SK-N-SH (cell line): ENCODE data around the gene SRPRA. TPM values are rescaled to one million over a fixed set of nuclear protein-coding genes. Genes with fewer than 3 reads are reported as not detected.

ENCODE experiments used
- CTCF ChIA-PET: fragments of 300-600, 350-600 bp; formaldehyde crosslinking; extraction: SDS; loops from one replicate; lab custom pipeline; 2021; lab: Yijun Ruan, JAX
- POLR2A ChIA-PET: fragments of 350-600 bp; sonication (Branson Sonifier 250); formaldehyde crosslinking; extraction: SDS; loops from one replicate; lab custom pipeline; 2020; ENCODE audit warnings: antibody characterized with exemption, inconsistent platforms; lab: Yijun Ruan, JAX
- DNase-seq: peaks from one replicate; pipeline ENCODE4 v3.0.0; 2012
- H2AFZ ChIP-seq: fragments of 200-600 bp; sonication (generic); 2 replicates; pipeline ENCODE4 v1.8.1; 2016; ENCODE audit warnings: antibody characterized with exemption, mild to moderate bottlenecking, low read depth
- H3F3A ChIP-seq: fragments of 200-600 bp; sonication (generic); replicated peaks from 2 replicates; pipeline ENCODE3; 2016; ENCODE audit warnings: antibody characterized with exemption, mild to moderate bottlenecking; ENCODE audit not compliant: insufficient read depth
- H3K27ac ChIP-seq, 2 experiments: fragments of 200-500 bp in 1 of 2; fragments of 200-600 bp in 1 of 2; sonication (Bioruptor generic) in 1 of 2; sonication (generic), shearing (Covaris generic) in 1 of 2; 2 replicates each; pipeline versions ENCODE4 v1.5.1 to v1.6.1; 2014 to 2016; ENCODE audit warnings: low read depth in 2 of 2, inconsistent platforms in 1 of 2, low read length in 1 of 2, mild to moderate bottlenecking in 1 of 2, mixed read lengths in 1 of 2
- H3K27me3 ChIP-seq: fragments of 200-600 bp; sonication (generic), shearing (Covaris generic); 2 replicates; pipeline ENCODE4 v1.6.1; 2016; ENCODE audit warnings: mixed run types; ENCODE audit not compliant: insufficient read depth
- H3K36me3 ChIP-seq, 2 experiments: fragments of 200-500 bp in 1 of 2; fragments of 200-600 bp in 1 of 2; sonication (Bioruptor generic) in 1 of 2; sonication (generic) in 1 of 2; replicated peaks in 1 of 2; 2 replicates each; pipeline versions ENCODE3 to v1.5.1; 2014 to 2016; ENCODE audit warnings: low read length in 1 of 2, mild to moderate bottlenecking in 1 of 2; ENCODE audit not compliant: insufficient read depth in 2 of 2, control insufficient read depth in 1 of 2
- H3K4me1 ChIP-seq, 2 experiments: fragments of 200-500 bp in 1 of 2; fragments of 200-600 bp in 1 of 2; sonication (Bioruptor generic) in 1 of 2; sonication (generic), shearing (Covaris generic) in 1 of 2; 2 replicates each; pipeline versions ENCODE4 v1.5.1 to v1.6.1; 2014 to 2016; ENCODE audit warnings: low read depth in 1 of 2, low read length in 1 of 2, mixed run types in 1 of 2; ENCODE audit not compliant: insufficient read depth in 2 of 2, control insufficient read depth in 1 of 2
- H3K4me2 ChIP-seq: fragments of 200-600 bp; sonication (generic), shearing (Covaris generic); 2 replicates; pipeline ENCODE4 v1.6.1; 2017; ENCODE audit warnings: mixed run types
- H3K4me3 ChIP-seq, 2 experiments: fragments of 200-500 bp in 1 of 2; fragments of 200-600 bp in 1 of 2; sonication (Bioruptor generic) in 1 of 2; sonication (generic), shearing (Covaris generic) in 1 of 2; 2 replicates each; pipeline versions ENCODE4 v1.5.1 to v1.8.1; 2014 to 2016; ENCODE audit warnings: low read depth in 2 of 2, inconsistent platforms in 1 of 2, low read length in 1 of 2, mild to moderate bottlenecking in 1 of 2, mixed read lengths in 1 of 2, moderate library complexity in 1 of 2
- H3K79me2 ChIP-seq: fragments of 200-600 bp; sonication (generic); 2 replicates; pipeline ENCODE4 v1.8.1; 2017; ENCODE audit warnings: mild to moderate bottlenecking; ENCODE audit not compliant: insufficient read depth
- H3K9ac ChIP-seq: fragments of 200-600 bp; sonication (generic); 2 replicates; pipeline ENCODE4 v1.6.1; 2017; ENCODE audit warnings: mixed run types
- H3K9me2 ChIP-seq: fragments of 200-600 bp; sonication (generic); 2 replicates; pipeline ENCODE4 v1.6.1; 2017; ENCODE audit warnings: mixed run types
- H3K9me3 ChIP-seq: fragments of 200-600 bp; sonication (generic); 2 replicates; pipeline ENCODE4 v1.6.1; 2017; ENCODE audit warnings: mixed run types, mild to moderate bottlenecking, moderate library complexity
- H4K20me1 ChIP-seq: fragments of 200-600 bp; sonication (generic); 2 replicates; pipeline ENCODE4 v1.6.1; 2017; ENCODE audit warnings: mild to moderate bottlenecking, mixed run types; ENCODE audit not compliant: insufficient read depth
- EZH2phosphoT487 ChIP-seq: fragments of 200-600 bp; sonication (generic); IDR thresholded peaks from 2 replicates; pipeline ENCODE4 v1.6.1; 2017; ENCODE audit warnings: low read depth, mixed run types, mild to moderate bottlenecking, antibody characterized with exemption, moderate library complexity, borderline replicate concordance
- FOSL2 ChIP-seq: IDR thresholded peaks from 2 replicates; pipeline ENCODE4 v1.4.0; 2012; ENCODE audit warnings: low read depth, mild to moderate bottlenecking, moderate library complexity, borderline replicate concordance
- FOXM1 ChIP-seq: IDR thresholded peaks from 2 replicates; pipeline ENCODE4 v1.4.0; 2012; ENCODE audit warnings: low read depth, mild to moderate bottlenecking
- GABPA ChIP-seq: IDR thresholded peaks from 2 replicates; pipeline ENCODE4 v1.4.0; 2012; ENCODE audit warnings: low read depth, mild to moderate bottlenecking
- MEF2A ChIP-seq: IDR thresholded peaks from 2 replicates; pipeline ENCODE4 v1.4.0; 2012; ENCODE audit warnings: low read depth, borderline replicate concordance
- NRF1 ChIP-seq: IDR thresholded peaks from 2 replicates; pipeline ENCODE4 v1.6.1; 2012; ENCODE audit warnings: low read depth, mild to moderate bottlenecking, low read length
- RAD21 ChIP-seq: IDR thresholded peaks from 2 replicates; pipeline ENCODE4 v1.6.1; 2012; ENCODE audit warnings: mild to moderate bottlenecking, low read length
- RXRA ChIP-seq: IDR thresholded peaks from 2 replicates; pipeline ENCODE4 v1.4.0; 2012; ENCODE audit warnings: low read depth, mild to moderate bottlenecking, borderline replicate concordance
- SMC3 ChIP-seq: IDR thresholded peaks from 2 replicates; pipeline ENCODE4 v1.6.1; 2012; ENCODE audit warnings: low read depth, low read length, improper control_type of control experiment
- TCF12 ChIP-seq: IDR thresholded peaks from 2 replicates; pipeline ENCODE4 v1.4.0; 2012
- WGBS: methylation state at CpG from one replicate; pipeline ENCODE4 v1.1.6; 2017; ENCODE audit warnings: low lambda C conversion rate; 5-methylcytosine and 5-hydroxymethylcytosine counted together
- polyA plus RNA-seq, 3 experiments: library from polyadenylated mRNA; depleted of rRNA; stranded (reverse); fragments of >200 nt; gene quantifications; 2 replicates each; pipeline ENCODE4 v1.2.3, GENCODE V29; 2012
- TF ChIP-seq, protein P1 (sequence below): IDR thresholded peaks from 2 replicates; pipeline ENCODE4 v1.6.1; 2012; ENCODE audit warnings: mild to moderate bottlenecking, low read depth, low read length, moderate library complexity
- TF ChIP-seq, protein P2 (sequence below): IDR thresholded peaks from 2 replicates; pipeline ENCODE4 v1.4.0; 2012; ENCODE audit warnings: low read depth
- TF ChIP-seq, protein P3 (sequence below): IDR thresholded peaks from 2 replicates; pipeline ENCODE4; 2012

SRPRA gene
- polyA plus RNA-seq, 1 of the 3 experiments (the other 2 are of a cell fraction): 129 TPM

DNA sequence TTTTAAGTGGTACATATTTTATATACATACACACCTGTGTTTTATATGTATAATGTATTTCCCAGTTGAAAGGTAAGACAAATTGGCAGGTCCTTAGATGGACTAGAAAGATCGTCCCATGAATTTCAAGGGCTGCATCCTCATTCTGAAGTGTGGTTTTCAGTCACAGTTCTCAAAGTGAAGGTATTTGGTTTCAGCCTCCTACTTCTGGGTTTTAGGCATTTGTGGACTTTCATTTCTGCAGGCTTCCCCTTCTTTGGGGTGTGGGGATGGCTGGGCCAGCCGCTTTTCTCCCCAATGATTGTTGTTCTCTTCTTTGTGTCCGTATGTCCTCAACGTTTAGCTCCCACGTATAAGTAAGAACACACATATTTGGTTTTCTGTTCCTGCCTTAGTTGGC, 45.1 kb upstream of the SRPRA start:
- Histone ChIP-seq H3K27ac (no peak overlapping the region), H3K79me2 (no peaks in the 10 kb centered on the region; the same call in 1 of the 2 replicates), H4K20me1 (no peaks in the 10 kb centered on the region), H3K4me2 (no peak overlapping the region), H3K9me2 (no peaks in the 10 kb centered on the region), H3K9me3 (no peaks in the 10 kb centered on the region), H3F3A (peaks cover 23% of the 10 kb centered on the region), H3K36me3 (peaks cover 6 to 11% of the 10 kb centered on the region in 2 experiments), H3K27me3 (no peaks in the 10 kb centered on the region), H2AFZ (no peak overlapping the region), H3K9ac (no peak overlapping the region), H3K4me3 (no peak overlapping the region), H3K4me1 (peaks cover 20 to 23% of the 10 kb centered on the region in 2 experiments)
- CTCF ChIA-PET: interaction anchor here (0.8 kb wide), 1 partner anchor 167 kb away, joined by 3 read pairs; no protein-coding TSS in a partner anchor
- no peak for DNase-seq
- no peak for TF ChIP-seq NRF1
- no peak for TF ChIP-seq MEF2A
- POLR2A ChIA-PET: no interaction called here
- 97% methylated on average over 5 of the region's 5 CpGs for whole genome bisulfite sequencing

DNA sequence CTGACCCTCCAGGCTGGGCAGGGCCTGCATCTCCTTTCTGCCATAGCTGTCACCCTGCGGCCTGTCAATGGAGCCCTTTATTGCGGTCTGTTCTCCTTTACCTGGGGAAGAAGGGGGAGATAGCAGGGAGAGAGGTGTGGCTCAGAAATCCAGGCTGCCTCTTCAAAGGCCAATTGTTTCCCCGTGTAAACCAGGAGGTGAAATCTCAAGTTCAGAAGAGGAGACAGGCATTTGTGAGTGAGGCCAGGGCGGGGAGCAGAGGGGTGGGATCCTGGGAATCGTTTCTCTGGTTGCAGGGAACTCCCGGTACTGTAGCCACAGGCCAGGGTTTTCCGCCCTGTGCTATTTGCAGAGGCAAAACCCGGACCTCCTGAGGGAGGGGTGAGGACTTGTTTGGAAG, 44.3 kb upstream of the SRPRA start:
- Histone ChIP-seq H3K79me2 (no peaks in the 10 kb centered on the region; the same call in 1 of the 2 replicates), H3K27me3 (no peaks in the 10 kb centered on the region), H3K4me2 (no peak overlapping the region), H3F3A (peaks cover 21% of the 10 kb centered on the region), H3K4me3 (no peak overlapping the region), H3K9ac (no peak overlapping the region), H3K9me3 (no peaks in the 10 kb centered on the region), H3K4me1 (peaks cover 11 to 14% of the 10 kb centered on the region in 2 experiments), H3K27ac (no peak overlapping the region), H3K36me3 (peaks cover 6 to 11% of the 10 kb centered on the region in 2 experiments), H2AFZ (no peak overlapping the region), H3K9me2 (no peaks in the 10 kb centered on the region), H4K20me1 (no peaks in the 10 kb centered on the region)
- ChIA-PET POLR2A (no interaction called here), CTCF (interaction anchor here (0.9 to 10.0 kb wide), 5 partner anchors 43 to 679 kb away, joined by 3 to 172 read pairs (median 6); no protein-coding TSS in a partner anchor)
- WGBS: 88% methylated on average over 8 of the region's 8 CpGs
- DNase-seq: no peak
- TF ChIP-seq FOSL2: no peak
- no peak for TF ChIP-seq EZH2phosphoT487
- TF ChIP-seq SMC3: no peak
- TF ChIP-seq, protein P1, sequence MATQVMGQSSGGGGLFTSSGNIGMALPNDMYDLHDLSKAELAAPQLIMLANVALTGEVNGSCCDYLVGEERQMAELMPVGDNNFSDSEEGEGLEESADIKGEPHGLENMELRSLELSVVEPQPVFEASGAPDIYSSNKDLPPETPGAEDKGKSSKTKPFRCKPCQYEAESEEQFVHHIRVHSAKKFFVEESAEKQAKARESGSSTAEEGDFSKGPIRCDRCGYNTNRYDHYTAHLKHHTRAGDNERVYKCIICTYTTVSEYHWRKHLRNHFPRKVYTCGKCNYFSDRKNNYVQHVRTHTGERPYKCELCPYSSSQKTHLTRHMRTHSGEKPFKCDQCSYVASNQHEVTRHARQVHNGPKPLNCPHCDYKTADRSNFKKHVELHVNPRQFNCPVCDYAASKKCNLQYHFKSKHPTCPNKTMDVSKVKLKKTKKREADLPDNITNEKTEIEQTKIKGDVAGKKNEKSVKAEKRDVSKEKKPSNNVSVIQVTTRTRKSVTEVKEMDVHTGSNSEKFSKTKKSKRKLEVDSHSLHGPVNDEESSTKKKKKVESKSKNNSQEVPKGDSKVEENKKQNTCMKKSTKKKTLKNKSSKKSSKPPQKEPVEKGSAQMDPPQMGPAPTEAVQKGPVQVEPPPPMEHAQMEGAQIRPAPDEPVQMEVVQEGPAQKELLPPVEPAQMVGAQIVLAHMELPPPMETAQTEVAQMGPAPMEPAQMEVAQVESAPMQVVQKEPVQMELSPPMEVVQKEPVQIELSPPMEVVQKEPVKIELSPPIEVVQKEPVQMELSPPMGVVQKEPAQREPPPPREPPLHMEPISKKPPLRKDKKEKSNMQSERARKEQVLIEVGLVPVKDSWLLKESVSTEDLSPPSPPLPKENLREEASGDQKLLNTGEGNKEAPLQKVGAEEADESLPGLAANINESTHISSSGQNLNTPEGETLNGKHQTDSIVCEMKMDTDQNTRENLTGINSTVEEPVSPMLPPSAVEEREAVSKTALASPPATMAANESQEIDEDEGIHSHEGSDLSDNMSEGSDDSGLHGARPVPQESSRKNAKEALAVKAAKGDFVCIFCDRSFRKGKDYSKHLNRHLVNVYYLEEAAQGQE: no peak
- no peak for TF ChIP-seq MEF2A
- no peak for TF ChIP-seq GABPA
- no peak for TF ChIP-seq FOXM1
- TF ChIP-seq, protein P2, sequence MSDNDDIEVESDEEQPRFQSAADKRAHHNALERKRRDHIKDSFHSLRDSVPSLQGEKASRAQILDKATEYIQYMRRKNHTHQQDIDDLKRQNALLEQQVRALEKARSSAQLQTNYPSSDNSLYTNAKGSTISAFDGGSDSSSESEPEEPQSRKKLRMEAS: no peak
- TF ChIP-seq RXRA: no peak
- no peak for TF ChIP-seq TCF12
- TF ChIP-seq RAD21: no peak
- TF ChIP-seq, protein P3, sequence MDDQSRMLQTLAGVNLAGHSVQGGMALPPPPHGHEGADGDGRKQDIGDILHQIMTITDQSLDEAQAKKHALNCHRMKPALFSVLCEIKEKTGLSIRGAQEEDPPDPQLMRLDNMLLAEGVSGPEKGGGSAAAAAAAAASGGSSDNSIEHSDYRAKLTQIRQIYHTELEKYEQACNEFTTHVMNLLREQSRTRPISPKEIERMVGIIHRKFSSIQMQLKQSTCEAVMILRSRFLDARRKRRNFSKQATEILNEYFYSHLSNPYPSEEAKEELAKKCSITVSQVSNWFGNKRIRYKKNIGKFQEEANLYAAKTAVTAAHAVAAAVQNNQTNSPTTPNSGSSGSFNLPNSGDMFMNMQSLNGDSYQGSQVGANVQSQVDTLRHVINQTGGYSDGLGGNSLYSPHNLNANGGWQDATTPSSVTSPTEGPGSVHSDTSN: no peak
